ENCODE measurements around the gene PPP1R1A. TPM values are rescaled to one million over a fixed set of nuclear protein-coding genes. Genes with fewer than 3 reads are reported as not detected.

The PPP1R1A gene
- total RNA-seq (2022) (0.43 TPM in 1 of 2 replicates, not detected in the other), Bru-seq, nascent RNA (percentile 9 among the genes with signal in this experiment), BruChase-seq, experiment 1, labeled RNA remaining after a 2-hour chase (not detected), BruChase-seq, experiment 2, labeled RNA remaining after a 6-hour chase (not detected)
- long read RNA-seq, partial matches to known transcripts, result 0 of 1 reads
- long read RNA-seq, other reads (novel, unspliced or antisense), result 0 of 1 reads

DNA sequence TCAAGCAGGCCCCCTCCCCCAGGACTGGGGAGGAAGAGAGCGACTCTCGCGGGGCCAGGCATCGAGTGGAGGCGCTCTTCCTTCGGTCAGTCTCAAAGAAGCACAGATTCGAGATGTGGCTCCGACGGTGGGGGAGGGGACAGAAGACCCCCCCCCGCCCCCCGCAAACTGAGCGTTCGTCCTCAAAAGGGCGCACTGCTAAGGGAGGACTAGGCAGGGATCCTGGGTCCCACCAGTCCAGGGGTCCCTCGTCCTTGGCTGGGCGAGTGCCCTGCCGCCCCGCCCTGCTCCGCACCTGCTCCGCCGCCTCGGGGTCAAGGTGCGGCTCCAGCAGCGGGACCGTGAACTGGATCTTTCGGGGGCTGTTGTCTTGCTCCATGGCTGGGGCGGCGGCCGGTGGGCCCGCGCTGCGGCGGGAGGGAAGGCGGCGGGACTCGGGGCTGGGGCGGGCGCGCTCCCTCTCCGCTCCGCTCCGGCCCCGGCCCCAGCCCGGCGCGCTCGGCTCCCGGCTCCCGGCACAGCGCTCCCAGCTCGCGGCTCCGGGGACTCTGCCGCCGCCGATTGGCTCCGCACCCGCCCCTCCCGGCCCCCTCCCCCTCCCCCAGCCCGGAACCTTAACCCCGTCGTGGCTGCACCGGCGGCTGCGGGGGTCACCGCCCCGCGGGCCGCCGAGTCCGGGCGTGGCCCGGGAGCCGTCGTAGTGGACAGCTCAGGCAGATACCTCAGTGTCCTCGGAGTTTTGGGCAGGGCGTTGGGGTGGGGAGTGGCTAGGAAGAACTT, at the start of gene PPP1R1A:
Gene PPP1R1A, minus strand, starts transcription at position 550 of the 780 bp plus-strand sequence. Its CDS starts 171 bp downstream, at position 379.
- Histone ChIP-seq H3K36me3 (ENCODE audit: control insufficient read depth, insufficient read depth, low read length) (no peaks in the 10 kb centered on the region), H3K27me3 (replicated peaks; ENCODE audit: control insufficient read depth, insufficient read depth, low read length) (peaks cover 2% of the 10 kb centered on the region), H3K9me3 (no peaks in the 10 kb centered on the region), H3K4me1 (no peaks in the 10 kb centered on the region), H3K4me3 (ENCODE audit: low read depth, low read length) (peak within 1 kb of the TSS; percentile 43)
- intact Hi-C loops (cut with micrococcal nuclease; ENCODE audit: unreplicated experiment), result no loop called here
- H3K4me1 Mint-ChIP-seq (ENCODE audit: low read depth, unreplicated experiment), result peaks cover 11% of the 10 kb centered on the region
- no TSS peak for BruUV-seq (replicated peaks)
- DNase-seq, result peak in 1 of 2 experiments; percentile 33
- TF ChIP-seq, protein P1, sequence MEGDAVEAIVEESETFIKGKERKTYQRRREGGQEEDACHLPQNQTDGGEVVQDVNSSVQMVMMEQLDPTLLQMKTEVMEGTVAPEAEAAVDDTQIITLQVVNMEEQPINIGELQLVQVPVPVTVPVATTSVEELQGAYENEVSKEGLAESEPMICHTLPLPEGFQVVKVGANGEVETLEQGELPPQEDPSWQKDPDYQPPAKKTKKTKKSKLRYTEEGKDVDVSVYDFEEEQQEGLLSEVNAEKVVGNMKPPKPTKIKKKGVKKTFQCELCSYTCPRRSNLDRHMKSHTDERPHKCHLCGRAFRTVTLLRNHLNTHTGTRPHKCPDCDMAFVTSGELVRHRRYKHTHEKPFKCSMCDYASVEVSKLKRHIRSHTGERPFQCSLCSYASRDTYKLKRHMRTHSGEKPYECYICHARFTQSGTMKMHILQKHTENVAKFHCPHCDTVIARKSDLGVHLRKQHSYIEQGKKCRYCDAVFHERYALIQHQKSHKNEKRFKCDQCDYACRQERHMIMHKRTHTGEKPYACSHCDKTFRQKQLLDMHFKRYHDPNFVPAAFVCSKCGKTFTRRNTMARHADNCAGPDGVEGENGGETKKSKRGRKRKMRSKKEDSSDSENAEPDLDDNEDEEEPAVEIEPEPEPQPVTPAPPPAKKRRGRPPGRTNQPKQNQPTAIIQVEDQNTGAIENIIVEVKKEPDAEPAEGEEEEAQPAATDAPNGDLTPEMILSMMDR (IDR thresholded peaks at IDR 0.05; ENCODE audit: insufficient read depth in 1 of 2, low read depth in 1 of 2, low read length in 1 of 2, severe bottlenecking in 1 of 2, unreplicated experiment in 1 of 2), result no peak
- peak within 1 kb of the TSS; percentile 48 for H3K4me3 Mint-ChIP-seq (ENCODE audit: unreplicated experiment)
- ChIA-PET CTCF (interaction anchor here (0.6 kb wide), 1 partner anchor 9 kb away, joined by 4 read pairs; no protein-coding TSS in a partner anchor), POLR2A (no interaction called here)
- no peaks in the 10 kb centered on the region for H3K9me3 Mint-ChIP-seq (ENCODE audit: unreplicated experiment)
- H3K27me3 Mint-ChIP-seq (ENCODE audit: insufficient read depth, unreplicated experiment), result peaks cover 38% of the 10 kb centered on the region
- H3K36me3 Mint-ChIP-seq (ENCODE audit: insufficient read depth, unreplicated experiment), result no peaks in the 10 kb centered on the region
- H3K27ac Mint-ChIP-seq (ENCODE audit: unreplicated experiment), result no peak within 1 kb of the TSS

GRCh38 chr12:54634795-54635194, 46.3 kb upstream of the PPP1R1A start, which contains the start of gene LACRT:
Gene LACRT, minus strand, starts transcription at chr12:54634895. Its CDS starts 54 bp downstream, at chr12:54634841.
- no TSS peak for BruUV-seq (replicated peaks)
- peaks cover 18% of the 10 kb centered on the region for H3K27me3 Mint-ChIP-seq (ENCODE audit: insufficient read depth, unreplicated experiment)
- intact Hi-C loops (cut with micrococcal nuclease; ENCODE audit: unreplicated experiment), result no loop called here

More at GRCh38 chr12:54634795-54635194, 46.3 kb upstream of the PPP1R1A start, which contains the start of gene LACRT:
- POLR2A ChIA-PET, result no interaction called here
- Mint-ChIP-seq H3K4me3 (ENCODE audit: unreplicated experiment) (no peak within 1 kb of the TSS), H3K9me3 (ENCODE audit: unreplicated experiment) (no peaks in the 10 kb centered on the region), H3K36me3 (ENCODE audit: insufficient read depth, unreplicated experiment) (no peaks in the 10 kb centered on the region), H3K4me1 (ENCODE audit: low read depth, unreplicated experiment) (no peaks in the 10 kb centered on the region), H3K27ac (ENCODE audit: unreplicated experiment) (no peak within 1 kb of the TSS)
- no peak for DNase-seq
- no peaks in the 10 kb centered on the region for H3K9me3 ChIP-seq
- CTCF ChIA-PET, result no interaction called here
- H3K4me1 ChIP-seq, result no peaks in the 10 kb centered on the region
- peaks cover 1% of the 10 kb centered on the region; the same call in 1 of the 2 replicates for H3K27me3 ChIP-seq (replicated peaks; ENCODE audit: control insufficient read depth, insufficient read depth, low read length)
- TF ChIP-seq, protein P1 (IDR thresholded peaks at IDR 0.05; ENCODE audit: insufficient read depth in 1 of 2, low read depth in 1 of 2, low read length in 1 of 2, severe bottlenecking in 1 of 2, unreplicated experiment in 1 of 2), result no peak
- no peaks in the 10 kb centered on the region for H3K36me3 ChIP-seq (ENCODE audit: control insufficient read depth, insufficient read depth, low read length)
- no peak within 1 kb of the TSS for H3K4me3 ChIP-seq (ENCODE audit: low read depth, low read length)
